Esophagus muscularis mucosa (tissue), 4 donors: Measurements from ENCODE around the gene KRT77. TPM values are rescaled to one million over a fixed set of nuclear protein-coding genes. Genes with fewer than 3 reads are reported as not detected.

Source experiments
- DNase-seq: peaks from one replicate; pipeline ENCODE4 v3.0.0-alpha.2; 2017; ENCODE audit errors: extremely low spot score
- H3K27ac ChIP-seq, 4 donors: fragments of 200-600 bp; sonication (generic); replicated peaks in 1 of 4; 1 replicate in 3 of 4; 2 replicates in 1 of 4; pipeline ENCODE4 v1.5.1; 2016 to 2019; ENCODE audit warnings: mild to moderate bottlenecking in 1 of 4
- H3K27me3 ChIP-seq, 4 donors: fragments of 200-600 bp; sonication (generic); one replicate each; pipeline versions ENCODE4 v1.5.1 to v1.6.0; 2016 to 2019
- H3K36me3 ChIP-seq, 4 donors: fragments of 200-600 bp; sonication (generic); one replicate each; pipeline ENCODE4 v1.5.1; 2016 to 2019
- H3K4me1 ChIP-seq, 4 donors: fragments of 200-600 bp; sonication (generic); one replicate each; pipeline ENCODE4 v1.5.1; 2016 to 2019
- H3K4me3 ChIP-seq, 4 donors: fragments of 200-600 bp; sonication (generic); 1 replicate in 2 of 4; 2 replicates in 2 of 4; pipeline ENCODE4 v1.5.1; 2016 to 2019; ENCODE audit warnings: mild to moderate bottlenecking in 4 of 4, moderate library complexity in 1 of 4
- H3K9me3 ChIP-seq, 4 donors: fragments of 200-600 bp; sonication (generic); 1 replicate in 3 of 4; 2 replicates in 1 of 4; pipeline ENCODE4 v1.5.1; 2016 to 2019
- CTCF ChIP-seq, 3 experiments: fragments of 200-600 bp in 2 of 3; fragments of 450-650 bp in 1 of 3; sonication (generic) in 2 of 3; IDR thresholded peaks; one replicate each; pipeline ENCODE4 v1.5.1; 2017 to 2019; ENCODE audit warnings: antibody characterized with exemption in 3 of 3, mild to moderate bottlenecking in 2 of 3, moderate library complexity in 1 of 3
- EP300 ChIP-seq: sonication (generic); formaldehyde crosslinking; IDR thresholded peaks from one replicate; pipeline ENCODE4 v1.6.1; 2017; ENCODE audit warnings: antibody characterized with exemption
- POLR2A ChIP-seq: fragments of 450-650 bp; IDR thresholded peaks from one replicate; pipeline ENCODE4 v1.6.1; 2017; ENCODE audit warnings: antibody characterized with exemption, moderate library complexity, mild to moderate bottlenecking, low read depth
- POLR2AphosphoS5 ChIP-seq, 2 donors: sonication (generic); formaldehyde crosslinking; IDR thresholded peaks; one replicate each; pipeline ENCODE4 v1.6.1; 2017; ENCODE audit warnings: antibody characterized with exemption in 2 of 2
- WGBS: methylation state at CpG from one replicate; pipeline ENCODE4 v1.1.5; 2018; 5-methylcytosine and 5-hydroxymethylcytosine counted together
- intact Hi-C: fragments of 100-400 bp; cut with DNase I; formaldehyde crosslinking; loops from one replicate; pipeline ENCODE4 v1.15.1; 2023
- total RNA-seq, 4 donors: library from RNA; depleted of rRNA; stranded (reverse); fragments of >200 nt; gene quantifications; one replicate each; pipeline versions ENCODE4 v1.1.0 to v1.2.1, GENCODE V29; 2016

Gene KRT77
- total RNA-seq, 4 donors from 2014 or later: not detected

- peaks cover 0 to 31% (median 0%) of the 10 kb centered on the region in 4 donors for H3K27me3 ChIP-seq
- H3K4me3 ChIP-seq: no peak overlapping the region
- H3K9me3 ChIP-seq: no peaks in the 10 kb centered on the region
- intact Hi-C loops: no loop called here
- TF ChIP-seq POLR2AphosphoS5 (IDR thresholded peaks at IDR 0.05) (no peak), POLR2A (no peak), CTCF (IDR thresholded peaks at IDR 0.05) (no peak), EP300 (no peak)
- no peaks in the 10 kb centered on the region for H3K36me3 ChIP-seq
- H3K27ac ChIP-seq: no peak overlapping the region
- 73% methylated on average over 14 of the region's 14 CpGs for WGBS
- no peak for DNase-seq
- no peaks in the 10 kb centered on the region for H3K4me1 ChIP-seq
Observed at GRCh38 chr12:52748578-52748977, 45.3 kb upstream of the KRT77 start.

DNA sequence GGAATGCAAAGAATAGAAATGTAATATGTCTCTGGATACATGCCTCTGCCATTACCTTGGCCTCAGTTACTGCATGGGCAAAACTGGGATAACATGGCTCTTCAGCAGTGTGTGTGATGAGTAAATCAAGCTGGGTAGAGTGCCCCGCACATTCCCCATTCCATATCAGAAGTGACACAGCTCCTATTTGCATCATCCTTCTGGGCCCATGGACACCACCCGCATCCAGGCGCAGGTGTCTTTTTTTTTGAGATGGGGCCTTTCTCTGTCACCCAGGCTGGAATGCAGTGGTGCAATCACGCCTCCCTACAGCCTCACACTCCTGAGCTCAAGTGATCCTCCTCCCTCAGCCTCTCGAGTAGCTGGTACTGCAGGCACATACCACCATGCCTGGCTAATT is 42.2 kb upstream of the KRT77 start:
- H3K36me3 ChIP-seq: no peaks in the 10 kb centered on the region
- WGBS: 80% methylated on average over 5 of the region's 5 CpGs
- no peaks in the 10 kb centered on the region for H3K9me3 ChIP-seq
- no peak overlapping the region for H3K27ac ChIP-seq
- TF ChIP-seq POLR2AphosphoS5 (IDR thresholded peaks at IDR 0.05) (no peak), CTCF (IDR thresholded peaks at IDR 0.05) (no peak), POLR2A (no peak), EP300 (no peak)
- H3K4me1 ChIP-seq: no peaks in the 10 kb centered on the region
- intact Hi-C loops: no loop called here
- H3K27me3 ChIP-seq: peaks cover 0 to 33% (median 0%) of the 10 kb centered on the region in 4 donors
- no peak overlapping the region for H3K4me3 ChIP-seq
- DNase-seq: no peak

DNA sequence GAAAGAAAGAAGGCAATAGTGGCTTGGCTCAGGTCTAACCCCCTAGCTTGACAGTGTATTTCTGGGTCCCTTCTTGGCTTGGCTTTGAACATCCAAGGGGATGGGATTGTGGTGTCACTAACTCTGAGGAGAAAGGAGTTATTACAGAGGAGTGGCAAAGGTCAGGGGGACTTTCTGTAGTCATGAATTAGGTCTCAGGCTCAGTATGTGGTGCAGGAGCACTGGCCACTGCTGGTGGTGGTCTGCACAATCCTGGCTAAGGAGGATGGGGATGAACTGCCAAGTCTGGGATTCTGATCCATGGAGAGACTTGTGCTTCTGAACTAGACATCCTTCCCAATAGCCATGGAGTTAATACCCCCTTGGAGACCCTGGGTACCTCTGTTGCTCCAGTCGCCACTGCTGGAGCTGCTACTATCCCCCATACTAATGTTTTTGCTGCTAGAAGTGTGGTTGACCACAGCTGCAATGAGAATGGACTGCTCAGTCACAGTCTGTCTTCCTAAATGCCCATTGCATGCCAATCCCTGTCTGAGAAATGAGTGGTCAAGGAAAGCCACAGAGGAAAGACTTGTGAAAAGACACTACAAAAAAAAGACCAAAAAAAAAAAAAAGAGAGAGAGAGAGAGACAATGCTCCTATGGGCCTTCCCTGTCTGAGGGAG is 41.3 kb upstream of the KRT77 start:
- intact Hi-C loops: no loop called here
- WGBS: 78% methylated on average over 1 of the region's 1 CpG
- H3K4me3 ChIP-seq: no peak overlapping the region
- H3K9me3 ChIP-seq: no peaks in the 10 kb centered on the region
- H3K27me3 ChIP-seq: peaks cover 0 to 38% (median 0%) of the 10 kb centered on the region in 4 donors
- TF ChIP-seq EP300 (no peak), POLR2AphosphoS5 (IDR thresholded peaks at IDR 0.05) (no peak), CTCF (IDR thresholded peaks at IDR 0.05) (no peak), POLR2A (no peak)
- no peaks in the 10 kb centered on the region for H3K36me3 ChIP-seq
- no peak overlapping the region for H3K27ac ChIP-seq
- no peaks in the 10 kb centered on the region for H3K4me1 ChIP-seq
- no peak for DNase-seq

DNA sequence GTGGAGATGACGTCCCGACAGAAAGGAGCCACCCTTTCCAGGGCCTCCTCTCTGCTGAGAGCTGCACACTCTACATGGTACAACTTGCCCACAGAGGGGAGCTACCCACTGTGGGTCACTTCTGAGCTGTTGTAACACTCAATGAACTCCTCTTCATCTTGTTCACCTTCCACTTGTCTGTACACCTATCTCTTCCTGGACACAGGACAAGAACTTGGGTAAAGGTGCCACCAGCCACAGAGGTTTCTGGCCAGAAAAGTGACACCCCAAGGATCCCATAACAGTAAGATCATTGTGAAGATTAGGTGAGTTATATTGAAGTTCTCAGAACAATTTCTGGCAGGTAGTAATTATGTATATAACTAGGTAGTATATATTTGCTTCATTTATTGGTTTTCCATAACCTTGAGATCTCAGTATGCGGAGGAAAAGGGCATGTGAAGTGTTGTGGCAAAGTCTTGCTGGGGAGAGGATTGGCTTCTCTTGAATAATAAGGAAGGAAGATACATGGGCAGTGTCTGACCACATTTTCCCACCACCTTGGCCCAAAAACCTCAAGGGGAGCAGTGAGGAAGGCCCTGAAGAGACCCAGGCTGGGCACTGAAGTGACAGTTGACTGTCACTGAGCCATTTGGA is 39.6 kb upstream of the KRT77 start:
- H3K4me1 ChIP-seq: no peaks in the 10 kb centered on the region
- intact Hi-C loops: no loop called here
- no peak for DNase-seq
- no peak overlapping the region for H3K4me3 ChIP-seq
- peaks cover 0 to 41% (median 0%) of the 10 kb centered on the region in 4 donors for H3K27me3 ChIP-seq
- 82% methylated on average over 3 of the region's 3 CpGs for WGBS
- TF ChIP-seq EP300 (no peak), POLR2A (no peak), POLR2AphosphoS5 (IDR thresholded peaks at IDR 0.05) (no peak), CTCF (IDR thresholded peaks at IDR 0.05) (no peak)
- no peaks in the 10 kb centered on the region for H3K9me3 ChIP-seq
- no peaks in the 10 kb centered on the region for H3K36me3 ChIP-seq
- H3K27ac ChIP-seq: no peak overlapping the region
